ENCODE measurements around the gene BRD8. TPM values are rescaled to one million over a fixed set of nuclear protein-coding genes. Genes with fewer than 3 reads are reported as not detected.

BRD8 gene
- total RNA-seq: 10 to 100 TPM; 21.9 to 49.1 (median 37.4) TPM

GRCh38 chr5:138178516-138179276, at the start of gene BRD8, which contains the start of gene KIF20A:
Gene BRD8 (minus strand): TSS chr5:138178630. CDS start chr5:138178614, 16 bp downstream.
Gene KIF20A (plus strand): TSS chr5:138179112. CDS start chr5:138179681, 569 bp downstream.
- TF ChIP-seq CTCF (IDR thresholded peaks at IDR 0.05; ENCODE audit: low read depth): no peak

DNA sequence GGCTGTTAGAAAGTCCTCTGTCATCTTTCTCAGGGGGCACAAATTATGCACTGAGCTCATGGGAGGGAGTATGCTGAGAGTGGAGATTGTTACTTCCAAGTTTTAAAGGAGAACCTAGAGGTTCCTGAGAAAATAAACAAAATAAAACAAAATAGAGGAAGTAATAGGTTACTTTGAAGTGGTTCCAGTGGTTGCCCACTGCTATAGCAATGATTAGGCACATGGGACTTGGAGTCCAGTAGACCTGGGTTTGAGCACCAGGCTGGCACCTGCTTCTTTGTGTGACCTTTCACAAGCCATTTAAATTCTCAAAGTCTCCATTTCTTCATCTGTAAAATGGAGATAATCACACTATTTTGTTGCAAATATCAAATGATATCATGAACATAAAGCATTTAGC, 48.5 kb upstream of the BRD8 start:
- no peak for TF ChIP-seq CTCF (IDR thresholded peaks at IDR 0.05; ENCODE audit: low read depth)

DNA sequence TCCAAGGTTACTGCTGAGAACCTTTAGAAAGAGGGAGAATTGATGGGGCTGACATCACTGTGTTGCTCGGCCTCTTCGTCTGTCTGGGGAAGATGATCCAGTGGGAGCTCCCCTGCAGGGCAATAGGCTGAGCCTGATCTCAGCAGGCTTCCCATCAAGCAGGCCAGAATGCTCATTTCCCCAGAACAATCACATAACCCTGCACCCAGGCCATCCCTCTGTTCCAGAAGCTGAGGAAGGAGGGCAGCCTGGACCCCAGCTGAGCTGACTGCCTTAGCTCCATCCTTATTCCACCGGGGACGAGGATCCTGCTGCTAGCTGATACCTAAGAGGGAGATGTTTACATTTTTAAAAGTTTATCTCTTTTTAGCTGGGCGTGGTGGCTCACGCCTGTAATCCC, 46.3 kb upstream of the BRD8 start:
- TF ChIP-seq CTCF (IDR thresholded peaks at IDR 0.05; ENCODE audit: low read depth): no peak

DNA sequence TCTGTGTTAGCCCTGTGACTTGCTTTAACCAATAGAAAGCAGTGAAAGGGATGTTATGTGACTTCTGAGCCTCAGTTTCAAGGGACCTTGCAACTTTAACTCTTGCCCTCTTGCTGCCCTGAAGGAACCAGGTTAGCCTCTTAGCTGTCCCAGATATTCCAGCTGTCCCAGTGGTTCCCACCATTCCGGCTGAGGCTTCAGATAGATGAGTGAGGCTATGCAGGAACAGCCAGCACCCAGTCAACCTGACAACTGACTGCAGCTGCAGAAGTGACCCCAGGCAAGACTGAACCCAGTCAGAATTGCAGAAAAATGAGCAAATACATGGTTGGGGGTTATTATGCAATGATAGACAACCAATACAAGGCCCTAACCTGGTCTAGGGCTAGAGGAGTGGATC, 45.1 kb upstream of the BRD8 start:
- TF ChIP-seq CTCF (IDR thresholded peaks at IDR 0.05; ENCODE audit: low read depth): no peak

DNA sequence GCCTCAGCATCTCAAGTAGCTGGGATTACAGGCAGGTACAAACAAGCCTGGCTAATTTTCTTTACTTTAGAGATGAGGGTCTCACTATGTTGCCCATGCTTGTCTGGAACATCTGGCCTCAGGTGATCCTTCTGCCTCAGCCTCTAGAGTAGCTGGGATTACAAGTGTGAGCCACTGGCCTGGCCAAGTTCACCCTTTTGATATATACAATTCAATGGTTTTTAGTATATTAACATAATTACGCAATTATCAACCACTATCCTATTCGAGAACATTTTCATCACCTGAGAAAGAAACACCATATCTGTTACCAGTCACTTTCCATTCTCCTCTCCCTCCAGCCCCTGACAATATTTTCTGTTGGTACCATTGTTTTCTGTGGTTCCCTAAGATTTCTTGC, 38.4 kb upstream of the BRD8 start:
- TF ChIP-seq CTCF (IDR thresholded peaks at IDR 0.05; ENCODE audit: low read depth): no peak

DNA sequence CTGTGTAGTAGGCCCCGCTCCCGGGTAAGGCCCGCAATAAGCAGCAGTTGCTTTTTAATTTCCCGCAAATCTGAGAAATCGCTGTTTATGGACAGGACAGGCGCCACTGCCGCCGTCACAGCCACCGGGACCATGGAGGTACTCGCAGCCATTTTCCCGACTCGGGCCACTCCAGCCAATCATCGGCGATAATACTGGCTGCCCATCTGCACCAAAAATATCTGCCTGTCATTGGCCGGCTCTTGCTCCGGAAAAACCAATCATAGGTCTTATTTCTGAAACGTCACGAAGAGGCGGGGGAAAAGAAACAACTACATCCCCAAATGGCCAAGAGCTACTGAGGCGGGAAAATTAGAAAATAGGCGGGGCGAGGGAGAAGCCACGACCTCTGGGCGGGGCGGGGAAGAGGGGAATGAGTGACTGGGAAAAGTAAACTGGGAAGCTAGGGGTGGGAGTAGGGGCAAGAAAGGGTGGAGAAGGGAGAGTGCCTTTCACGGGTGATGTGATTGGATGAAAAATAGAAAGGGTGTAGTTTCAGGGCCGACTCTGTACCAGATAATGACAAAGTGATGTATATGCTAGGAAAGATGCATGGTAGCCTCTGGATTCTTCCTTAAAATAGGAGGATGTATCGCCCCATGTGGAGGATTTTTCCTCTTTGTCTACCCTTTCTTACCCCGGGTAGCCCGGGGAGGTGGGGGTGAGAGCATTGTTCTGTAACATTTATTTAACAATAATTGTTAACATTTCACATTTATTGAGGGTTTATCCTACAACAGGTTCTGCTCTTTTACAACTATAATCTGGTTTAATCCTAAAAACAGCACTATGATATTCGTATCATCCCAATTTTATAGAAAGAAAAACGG, 35.0 kb upstream of the BRD8 start, which contains the start of gene CDC23:
CDC23 (minus strand) TSS at position 163 of the 869 bp plus-strand sequence; CDS start at position 152, 11 bp downstream.
- no peak for TF ChIP-seq CTCF (IDR thresholded peaks at IDR 0.05; ENCODE audit: low read depth)

- no peak for TF ChIP-seq CTCF (IDR thresholded peaks at IDR 0.05; ENCODE audit: low read depth)
Measured at GRCh38 chr5:138212828-138213160, 34.4 kb upstream of the BRD8 start.
